H7 (cell line): Measurements from ENCODE around the gene CDH20. TPM values are rescaled to one million over a fixed set of nuclear protein-coding genes. Genes with fewer than 3 reads are reported as not detected.

Experiments used
- DNase-seq: peaks from one replicate; pipeline ENCODE4 v3.0.0; 2012
- H3K27me3 ChIP-seq: 2 replicates; pipeline ENCODE4 v1.6.0; 2011; ENCODE audit warnings: mild to moderate bottlenecking, low read length; ENCODE audit not compliant: control insufficient read depth, insufficient read depth
- H3K36me3 ChIP-seq: replicated peaks from 2 replicates; pipeline ENCODE4 v1.5.1; 2011; ENCODE audit warnings: low read length; ENCODE audit not compliant: control insufficient read depth, insufficient read depth
- H3K4me3 ChIP-seq: 2 replicates; pipeline ENCODE4 v1.5.1; 2011; ENCODE audit warnings: low read depth, mild to moderate bottlenecking, control low read depth, low read length, moderate library complexity; ENCODE audit not compliant: insufficient read depth
- total RNA-seq: library from RNA; depleted of rRNA; stranded (reverse); fragments of >200 nt; shearing (Covaris generic); gene quantifications from 2 replicates; pipeline ENCODE4 v1.2.3, GENCODE V29; 2014

The CDH20 gene
- total RNA-seq, 1 experiment from 2014 or later = 0.31 TPM

DNA sequence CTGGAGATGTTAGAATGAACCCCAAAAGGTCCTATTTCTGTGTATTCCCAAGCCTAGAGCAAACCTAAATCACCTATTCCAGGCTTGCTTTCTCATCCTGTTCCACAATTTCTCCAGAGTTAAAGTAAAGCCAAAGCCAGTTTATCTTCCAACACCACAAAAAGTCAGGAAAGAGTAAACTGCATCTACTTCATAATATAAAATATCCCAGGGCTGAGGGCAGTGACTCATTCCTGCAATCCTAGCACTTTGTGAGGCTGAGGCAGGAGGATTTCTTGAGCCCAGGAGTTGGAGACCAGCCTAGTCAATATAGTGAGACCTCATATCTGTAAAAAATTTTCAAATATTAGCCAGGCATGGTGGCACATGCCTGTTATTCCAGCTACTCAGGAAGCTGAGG is 241.4 kb downstream of the CDH20 start:
- H3K27me3 ChIP-seq = no peaks in the 10 kb centered on the region
- H3K36me3 ChIP-seq = no peaks in the 10 kb centered on the region
- no peak for DNase-seq

DNA sequence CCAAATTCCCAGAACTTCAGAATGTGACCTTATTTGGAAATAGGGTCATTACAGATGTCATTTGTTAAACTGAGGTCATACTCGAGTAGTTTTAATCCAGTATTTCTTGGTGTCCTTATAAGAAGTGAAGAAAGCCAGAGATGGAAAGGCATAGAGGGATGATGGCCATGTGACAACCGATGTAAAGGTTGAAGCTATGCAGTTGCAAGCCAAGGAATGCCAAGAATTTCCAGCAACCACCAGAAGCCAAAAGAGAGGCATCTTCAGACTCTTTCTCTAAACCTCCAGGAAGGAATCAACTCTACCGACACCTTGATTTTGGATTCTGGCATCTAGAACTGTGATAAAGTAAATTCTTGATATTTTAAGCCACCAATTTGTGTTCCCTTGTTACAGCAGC is 242.2 kb downstream of the CDH20 start:
- Histone ChIP-seq H3K4me3 (no peak overlapping the region), H3K27me3 (no peaks in the 10 kb centered on the region), H3K36me3 (no peaks in the 10 kb centered on the region)
- DNase-seq = no peak

More for the DNA sequence above, 241.4 kb downstream of the CDH20 start:
- H3K4me3 ChIP-seq = no peak overlapping the region

DNA sequence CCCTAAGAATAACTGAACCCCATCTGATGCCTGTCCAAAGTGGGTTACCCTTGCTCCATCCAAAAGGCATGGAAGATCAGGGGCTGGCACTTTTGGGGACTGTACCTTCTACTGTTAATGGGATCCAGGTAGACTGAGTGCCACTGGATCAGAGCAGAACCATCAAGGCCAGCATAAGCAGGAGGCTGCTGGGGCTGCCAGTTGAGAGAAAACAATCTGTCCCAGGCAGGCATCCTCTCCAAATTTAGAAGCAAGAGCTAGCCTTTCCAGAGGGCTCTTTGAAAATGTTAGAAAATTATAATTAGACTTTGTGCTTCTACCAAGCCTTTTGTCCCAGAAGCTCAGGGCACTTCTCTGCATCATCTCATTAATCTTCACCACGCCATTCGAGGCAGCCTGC is 245.6 kb downstream of the CDH20 start:
- DNase-seq = no peak
- Histone ChIP-seq H3K4me3 (no peak overlapping the region), H3K27me3 (peaks cover 3% of the 10 kb centered on the region; the same call in 1 of the 2 replicates), H3K36me3 (no peaks in the 10 kb centered on the region)

DNA sequence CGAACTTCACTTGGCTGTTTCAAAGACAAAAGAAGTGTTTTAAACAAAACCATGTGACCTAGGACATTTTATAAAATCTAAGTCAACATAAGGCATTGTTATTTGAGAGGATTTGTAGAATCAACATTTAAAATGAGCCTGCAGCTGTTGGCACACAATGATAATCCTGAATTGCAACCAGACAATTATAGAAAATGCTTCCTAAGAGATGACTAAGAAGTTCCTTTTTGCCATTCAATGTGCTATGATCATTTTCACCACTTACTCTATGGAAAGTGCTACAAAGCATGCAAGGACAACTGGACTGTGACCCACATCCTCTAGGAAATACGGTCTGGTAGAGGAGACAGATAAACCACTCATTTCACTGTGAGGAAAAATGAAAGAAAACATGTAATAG is 246.4 kb downstream of the CDH20 start:
- peaks cover 3% of the 10 kb centered on the region; the same call in 1 of the 2 replicates for H3K27me3 ChIP-seq
- H3K36me3 ChIP-seq = no peaks in the 10 kb centered on the region
- no peak overlapping the region for H3K4me3 ChIP-seq
- no peak for DNase-seq

DNA sequence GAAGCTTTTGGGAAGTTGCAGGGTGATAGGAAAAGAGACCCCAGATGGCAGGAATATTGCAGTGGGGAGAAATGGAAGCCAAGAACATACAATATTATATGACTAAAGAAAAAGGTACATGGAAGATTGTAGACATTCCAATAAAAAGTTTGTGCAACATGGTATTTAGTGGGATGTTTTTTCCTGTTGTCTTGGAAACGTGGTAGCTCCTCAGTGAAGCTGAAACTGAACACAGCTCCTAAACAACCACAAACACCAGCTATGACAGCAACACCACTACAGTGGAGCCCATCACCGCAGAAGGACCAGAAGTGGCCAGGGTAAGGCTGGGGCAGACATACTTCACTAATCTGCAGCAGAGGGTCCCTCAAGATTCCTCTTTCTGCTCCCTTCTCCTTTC is 246.8 kb downstream of the CDH20 start:
- Histone ChIP-seq H3K4me3 (no peak overlapping the region), H3K27me3 (peaks cover 3% of the 10 kb centered on the region; the same call in 1 of the 2 replicates), H3K36me3 (no peaks in the 10 kb centered on the region)
- DNase-seq = no peak

DNA sequence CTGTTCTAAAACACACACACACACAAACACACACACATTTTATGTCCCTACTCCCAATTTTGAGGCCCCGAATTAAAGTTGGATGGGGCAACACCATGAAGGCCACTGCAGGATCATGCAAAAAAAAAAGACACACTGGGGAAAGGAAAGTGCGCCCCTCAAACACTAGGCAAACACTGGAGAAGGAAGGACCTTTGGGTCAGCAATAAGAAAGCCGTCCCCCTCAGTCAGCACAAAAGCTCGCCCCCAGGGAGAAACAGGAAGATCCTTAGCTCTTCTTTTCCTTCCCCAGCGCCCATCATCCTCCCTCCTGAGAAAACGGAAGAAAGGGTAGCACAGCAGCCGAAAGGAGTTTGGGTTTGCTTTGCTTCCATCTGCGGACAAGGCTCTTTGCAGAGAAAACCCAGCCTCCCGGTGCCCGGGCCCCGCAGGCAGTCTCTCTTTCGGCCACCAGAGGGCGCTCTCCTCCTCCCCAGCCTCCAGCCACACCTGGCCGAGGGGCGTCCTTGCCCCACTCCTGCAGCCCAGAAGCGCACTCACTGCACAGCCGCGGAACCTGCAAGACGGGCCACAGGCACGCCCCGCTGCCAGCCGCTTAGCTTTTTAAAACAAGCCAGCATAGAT is 248.5 kb downstream of the CDH20 start:
- H3K36me3 ChIP-seq = no peaks in the 10 kb centered on the region
- DNase-seq = peak; percentile 93
- H3K4me3 ChIP-seq = peak overlapping the region; percentile 39
- peaks cover 3% of the 10 kb centered on the region; the same call in 1 of the 2 replicates for H3K27me3 ChIP-seq

DNA sequence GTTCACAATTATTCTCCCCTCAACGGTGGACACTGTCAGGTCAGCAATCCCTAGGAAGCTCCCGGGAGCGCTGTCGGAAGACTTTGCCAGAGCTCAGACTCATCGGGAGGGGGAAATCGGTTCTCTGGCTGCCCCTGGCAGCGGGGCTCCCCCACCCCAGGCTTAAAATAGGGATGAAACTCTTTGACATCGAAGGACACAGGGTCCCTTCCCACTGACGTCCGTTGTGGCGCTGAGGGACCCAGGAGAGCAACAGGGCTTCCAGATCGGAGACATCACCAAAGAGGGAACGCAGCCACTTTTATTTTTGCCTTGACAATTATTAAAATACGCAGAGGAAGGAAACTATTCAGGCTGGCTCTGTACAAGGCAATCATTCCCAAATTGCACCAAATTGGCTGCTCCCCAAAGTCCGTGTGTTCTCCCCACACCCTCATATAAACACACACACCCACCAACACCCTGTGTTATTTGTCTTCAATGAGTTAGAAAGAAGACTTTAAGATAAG is 249.0 kb downstream of the CDH20 start:
- Histone ChIP-seq H3K4me3 (peak overlapping the region; percentile 39), H3K36me3 (no peaks in the 10 kb centered on the region), H3K27me3 (peaks cover 3% of the 10 kb centered on the region; the same call in 1 of the 2 replicates)
- DNase-seq = no peak

DNA sequence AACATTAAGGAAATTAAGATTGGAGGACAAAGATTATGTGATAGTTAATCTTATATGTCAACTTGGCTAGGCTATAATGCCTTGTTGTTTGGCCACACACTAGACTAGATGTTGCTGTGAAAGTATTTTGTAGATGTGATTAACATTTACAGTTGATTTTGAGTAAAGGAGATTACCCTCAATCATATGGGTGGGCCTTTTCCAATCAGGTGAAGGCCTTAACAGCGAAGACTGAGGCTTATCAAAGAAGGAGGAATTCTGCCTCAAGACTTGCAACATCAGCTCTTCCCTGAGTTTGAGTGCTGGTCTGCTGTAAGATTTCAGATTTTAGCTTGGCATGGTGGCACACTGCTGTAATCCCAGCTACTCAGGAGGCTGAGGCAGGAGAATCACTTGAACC is 250.3 kb downstream of the CDH20 start:
- Histone ChIP-seq H3K36me3 (no peaks in the 10 kb centered on the region), H3K4me3 (no peak overlapping the region), H3K27me3 (peaks cover 3% of the 10 kb centered on the region; the same call in 1 of the 2 replicates)
- no peak for DNase-seq

DNA sequence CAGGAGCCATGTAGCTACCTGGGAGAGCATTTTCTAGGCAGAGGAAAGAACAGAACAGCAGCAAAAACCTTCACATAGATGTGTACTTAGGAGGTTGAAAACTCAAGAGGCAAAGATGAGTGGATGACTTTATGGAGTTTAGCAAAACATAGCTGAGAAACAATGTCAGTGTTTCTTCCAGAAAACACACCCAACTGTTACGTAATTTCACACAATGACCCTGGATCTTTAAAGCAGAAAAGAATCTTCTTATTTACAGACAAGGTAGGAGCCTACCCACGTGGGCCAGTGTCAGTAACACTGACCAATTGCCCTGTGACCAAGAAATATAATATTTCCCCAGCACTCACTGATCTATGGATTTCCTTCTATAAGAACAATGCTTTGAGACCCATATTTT is 254.6 kb downstream of the CDH20 start:
- no peak for DNase-seq
- H3K4me3 ChIP-seq = no peak overlapping the region
- no peaks in the 10 kb centered on the region for H3K27me3 ChIP-seq
- no peaks in the 10 kb centered on the region for H3K36me3 ChIP-seq

DNA sequence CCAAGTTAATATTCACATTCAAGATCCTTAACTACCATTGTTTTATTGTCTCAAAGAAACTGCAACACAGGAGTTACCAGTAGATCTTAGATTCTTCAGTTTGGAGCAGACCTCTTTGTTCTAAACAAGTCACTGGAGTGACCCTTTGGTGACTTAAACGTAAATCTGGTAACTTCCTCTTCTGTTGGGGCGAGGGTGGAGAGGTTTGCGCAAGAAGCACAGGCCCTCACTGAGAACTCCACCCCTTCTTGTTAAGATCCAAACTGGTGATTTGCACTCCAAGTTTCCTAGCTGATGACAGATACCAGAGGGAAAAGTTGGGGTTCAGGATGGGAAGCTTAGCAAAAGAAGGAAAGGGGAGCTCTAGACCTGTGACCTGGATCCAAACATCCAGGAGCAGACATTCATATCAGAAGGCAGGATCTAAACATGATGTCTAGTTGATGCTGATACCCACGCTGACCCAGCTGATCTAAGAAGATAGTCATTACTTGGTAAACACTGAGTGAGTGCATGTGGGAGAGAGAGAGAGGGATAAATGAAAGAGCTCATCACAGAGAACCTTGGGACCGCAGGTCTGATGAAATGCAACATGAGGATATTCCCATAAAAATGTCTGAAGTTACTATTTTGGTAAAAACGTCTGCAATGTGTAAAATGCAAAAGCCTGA is 256.0 kb downstream of the CDH20 start:
- Histone ChIP-seq H3K27me3 (no peaks in the 10 kb centered on the region), H3K36me3 (no peaks in the 10 kb centered on the region), H3K4me3 (no peak overlapping the region)
- no peak for DNase-seq

DNA sequence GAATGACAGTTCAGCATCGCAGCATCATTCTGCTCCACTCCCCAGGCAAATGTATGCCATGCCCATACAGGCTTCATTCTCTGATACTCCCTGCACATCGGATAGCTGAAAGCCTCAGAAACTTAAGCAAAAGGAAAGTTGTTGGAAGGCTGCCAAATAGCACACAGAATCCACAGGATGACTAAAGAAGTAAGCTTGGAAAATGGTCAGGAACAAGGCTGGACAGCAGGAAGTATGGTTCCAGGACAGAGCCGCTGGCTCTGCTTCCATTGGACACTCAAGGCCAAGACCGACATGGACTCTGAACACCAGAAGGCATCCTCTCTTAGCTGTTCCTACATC is 256.5 kb downstream of the CDH20 start:
- Histone ChIP-seq H3K36me3 (no peaks in the 10 kb centered on the region), H3K27me3 (no peaks in the 10 kb centered on the region), H3K4me3 (no peak overlapping the region)
- no peak for DNase-seq

DNA sequence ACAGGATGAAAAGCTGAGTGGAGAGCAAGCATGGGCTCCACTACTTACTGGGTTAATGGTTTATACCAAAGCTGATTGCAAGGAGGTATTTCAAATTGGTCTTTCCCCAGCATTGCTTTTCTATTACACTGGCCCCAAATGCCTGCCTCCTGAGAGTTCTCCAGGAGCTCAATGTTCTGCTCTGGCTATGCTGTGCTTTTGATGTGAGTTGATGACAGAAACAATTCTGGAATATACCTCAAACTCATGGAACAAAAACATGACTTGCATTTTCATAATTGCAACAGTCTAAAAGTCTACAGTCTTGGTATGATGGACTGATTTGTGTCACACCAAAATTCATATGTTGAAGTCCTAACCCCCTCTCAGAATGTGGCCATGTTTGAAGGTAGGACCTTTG is 258.0 kb downstream of the CDH20 start:
- no peak for DNase-seq
- Histone ChIP-seq H3K4me3 (no peak overlapping the region), H3K36me3 (no peaks in the 10 kb centered on the region), H3K27me3 (no peaks in the 10 kb centered on the region)

DNA sequence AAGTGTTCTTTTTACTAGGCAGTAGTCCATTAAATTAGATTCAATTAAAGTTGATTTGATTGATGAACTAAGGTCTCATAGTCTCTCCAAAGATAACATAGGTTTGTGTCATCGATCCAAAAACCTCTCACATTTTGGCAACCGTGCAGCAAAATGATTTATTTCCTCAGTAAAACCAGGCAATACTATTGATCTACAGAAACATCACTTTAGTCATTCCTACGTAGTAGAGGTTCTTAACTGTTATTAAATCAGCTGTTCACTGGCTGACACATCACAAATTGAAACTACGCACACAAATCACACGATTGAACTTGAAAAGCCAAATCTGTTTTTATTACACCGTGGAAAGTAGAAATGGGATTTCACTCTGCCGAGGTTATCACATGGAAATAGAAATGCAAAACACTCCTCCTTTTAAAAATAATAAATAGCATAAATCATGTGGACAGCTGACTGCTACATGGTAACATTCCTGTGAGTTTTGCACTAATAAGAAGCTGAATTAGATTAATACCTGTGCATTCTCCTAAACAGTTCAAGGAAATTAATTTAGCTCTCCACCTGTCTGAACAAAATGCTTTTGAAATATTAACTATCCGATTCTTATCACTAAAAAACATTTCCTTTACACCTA is 262.5 kb downstream of the CDH20 start:
- Histone ChIP-seq H3K4me3 (no peak overlapping the region), H3K27me3 (no peaks in the 10 kb centered on the region), H3K36me3 (no peaks in the 10 kb centered on the region)
- DNase-seq = no peak

DNA sequence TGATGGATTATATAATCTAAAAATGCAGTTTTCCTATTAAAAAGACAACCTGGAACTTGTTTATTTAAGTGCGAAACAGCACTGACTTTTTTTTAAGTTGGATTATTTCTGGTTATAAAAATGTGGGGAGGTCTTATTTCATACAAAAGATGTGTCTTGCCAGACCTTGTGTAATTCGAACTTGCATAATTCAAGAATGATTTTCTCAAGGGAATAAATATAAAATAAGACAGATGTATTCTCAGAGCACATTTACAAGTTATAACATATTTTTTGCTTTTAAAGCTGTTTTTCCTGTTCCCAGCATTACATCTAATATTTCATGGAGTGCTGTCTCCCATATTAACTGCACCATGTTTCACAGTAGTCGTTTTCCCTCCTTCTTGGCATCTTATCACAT is 263.1 kb downstream of the CDH20 start:
- DNase-seq = no peak
- Histone ChIP-seq H3K27me3 (no peaks in the 10 kb centered on the region), H3K36me3 (no peaks in the 10 kb centered on the region), H3K4me3 (no peak overlapping the region)

DNA sequence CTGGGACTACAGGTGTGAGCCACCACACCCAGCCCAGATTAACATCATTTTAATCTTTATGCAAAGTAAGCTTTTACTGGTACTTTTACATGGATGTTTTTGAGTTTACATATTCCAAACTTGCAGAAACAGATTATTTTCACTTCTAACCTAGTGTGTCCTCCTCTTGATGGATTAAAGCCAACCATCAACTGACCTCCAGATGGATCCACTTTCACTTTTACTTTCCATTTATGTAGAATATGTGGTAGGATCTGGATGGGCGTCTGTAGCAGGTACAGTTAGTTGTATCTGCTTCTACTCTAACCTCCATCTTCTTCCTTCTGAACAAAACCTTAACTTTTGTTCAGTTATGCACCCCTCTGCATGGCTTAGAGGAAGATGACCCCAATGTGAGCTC is 264.1 kb downstream of the CDH20 start:
- no peaks in the 10 kb centered on the region for H3K36me3 ChIP-seq
- no peak overlapping the region for H3K4me3 ChIP-seq
- no peak for DNase-seq
- H3K27me3 ChIP-seq = no peaks in the 10 kb centered on the region
